ENCODE data around the gene USP17L25.
"Not testable (repeated sequence)": the region's sequence is repeated elsewhere in the genome, so short reads cannot be mapped to it uniquely, and the experiment has no call there.

USP17L25 gene, protein sequence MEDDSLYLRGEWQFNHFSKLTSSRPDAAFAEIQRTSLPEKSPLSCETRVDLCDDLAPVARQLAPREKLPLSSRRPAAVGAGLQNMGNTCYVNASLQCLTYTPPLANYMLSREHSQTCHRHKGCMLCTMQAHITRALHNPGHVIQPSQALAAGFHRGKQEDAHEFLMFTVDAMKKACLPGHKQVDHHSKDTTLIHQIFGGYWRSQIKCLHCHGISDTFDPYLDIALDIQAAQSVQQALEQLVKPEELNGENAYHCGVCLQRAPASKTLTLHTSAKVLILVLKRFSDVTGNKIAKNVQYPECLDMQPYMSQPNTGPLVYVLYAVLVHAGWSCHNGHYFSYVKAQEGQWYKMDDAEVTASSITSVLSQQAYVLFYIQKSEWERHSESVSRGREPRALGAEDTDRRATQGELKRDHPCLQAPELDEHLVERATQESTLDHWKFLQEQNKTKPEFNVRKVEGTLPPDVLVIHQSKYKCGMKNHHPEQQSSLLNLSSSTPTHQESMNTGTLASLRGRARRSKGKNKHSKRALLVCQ

GRCh38 chr4:9329611-9330010 is at the start of gene USP17L25:
USP17L25 (plus strand) TSS chr4:9329911; CDS start chr4:9329911, 0 bp downstream.
- H3F3A ChIP-seq (ENCODE audit: low read depth): not testable (repeated sequence)

DNA sequence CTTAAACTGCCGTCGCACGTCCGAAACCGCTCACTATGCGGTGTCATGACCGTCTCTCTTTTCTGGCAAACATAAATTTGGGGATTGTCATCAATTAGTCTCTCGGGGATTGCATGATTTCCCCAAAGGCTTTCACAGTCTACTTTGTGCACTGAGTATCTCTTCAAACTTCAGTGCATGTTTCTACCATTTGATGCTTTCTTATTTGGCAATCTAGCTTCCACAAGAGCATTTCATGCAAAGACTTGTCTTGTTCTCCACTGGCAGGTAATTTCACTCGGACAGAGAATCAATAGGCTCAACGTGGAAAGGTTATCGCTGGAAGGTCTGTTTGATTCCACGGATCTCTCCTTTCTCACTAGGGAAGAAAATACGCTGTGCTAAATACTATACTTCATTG is 5.5 kb upstream of the USP17L25 start:
- not testable (repeated sequence) for H3K4me1 ChIP-seq (ENCODE audit: insufficient read depth, low read length, poor library complexity, severe bottlenecking); H3K9ac ChIP-seq (ENCODE audit: low read depth, low read length, poor library complexity, severe bottlenecking); H3K4me2 ChIP-seq (ENCODE audit: low read depth, low read length, poor library complexity, severe bottlenecking); H3K36me3 ChIP-seq (ENCODE audit: insufficient read depth, low read length); H3K9me3 ChIP-seq (ENCODE audit: insufficient read depth, low read depth, low read length); H3K27me3 ChIP-seq (ENCODE audit: insufficient read depth, low read length, poor library complexity, severe bottlenecking); H3F3A ChIP-seq (ENCODE audit: low read depth); H3K4me3 ChIP-seq (ENCODE audit: low read length, poor library complexity, severe bottlenecking); H2AFZ ChIP-seq (ENCODE audit: low read length); H4K20me1 ChIP-seq (ENCODE audit: insufficient read depth, low read length, poor library complexity, severe bottlenecking); H3K9me2 ChIP-seq (replicated peaks; ENCODE audit: low read depth, low read length); H3K79me2 ChIP-seq (ENCODE audit: insufficient read depth, low read length)

More at GRCh38 chr4:9329611-9330010, at the start of gene USP17L25:
- H3K9me3 ChIP-seq (ENCODE audit: insufficient read depth, low read depth, low read length); H3K9me2 ChIP-seq (replicated peaks; ENCODE audit: low read depth, low read length); H3K79me2 ChIP-seq (ENCODE audit: insufficient read depth, low read length); H3K27me3 ChIP-seq (ENCODE audit: insufficient read depth, low read length, poor library complexity, severe bottlenecking); H4K20me1 ChIP-seq (ENCODE audit: insufficient read depth, low read length, poor library complexity, severe bottlenecking); H3K4me1 ChIP-seq (ENCODE audit: insufficient read depth, low read length, poor library complexity, severe bottlenecking); H3K4me3 ChIP-seq (ENCODE audit: low read length, poor library complexity, severe bottlenecking); H2AFZ ChIP-seq (ENCODE audit: low read length); H3K9ac ChIP-seq (ENCODE audit: low read depth, low read length, poor library complexity, severe bottlenecking); H3K36me3 ChIP-seq (ENCODE audit: insufficient read depth, low read length); H3K4me2 ChIP-seq (ENCODE audit: low read depth, low read length, poor library complexity, severe bottlenecking): not testable (repeated sequence)

GRCh38 chr4:9324865-9325264 is 4.8 kb upstream of the USP17L25 start, which contains the start of gene USP17L24:
USP17L24 (plus strand) TSS chr4:9325165; CDS start chr4:9325165, 0 bp downstream.
- H3K9ac ChIP-seq (ENCODE audit: low read depth, low read length, poor library complexity, severe bottlenecking); H3K27me3 ChIP-seq (ENCODE audit: insufficient read depth, low read length, poor library complexity, severe bottlenecking); H2AFZ ChIP-seq (ENCODE audit: low read length); H3F3A ChIP-seq (ENCODE audit: low read depth); H3K79me2 ChIP-seq (ENCODE audit: insufficient read depth, low read length); H3K4me3 ChIP-seq (ENCODE audit: low read length, poor library complexity, severe bottlenecking); H3K4me2 ChIP-seq (ENCODE audit: low read depth, low read length, poor library complexity, severe bottlenecking); H3K4me1 ChIP-seq (ENCODE audit: insufficient read depth, low read length, poor library complexity, severe bottlenecking); H3K9me2 ChIP-seq (replicated peaks; ENCODE audit: low read depth, low read length); H3K36me3 ChIP-seq (ENCODE audit: insufficient read depth, low read length); H4K20me1 ChIP-seq (ENCODE audit: insufficient read depth, low read length, poor library complexity, severe bottlenecking); H3K9me3 ChIP-seq (ENCODE audit: insufficient read depth, low read depth, low read length): not testable (repeated sequence)

DNA sequence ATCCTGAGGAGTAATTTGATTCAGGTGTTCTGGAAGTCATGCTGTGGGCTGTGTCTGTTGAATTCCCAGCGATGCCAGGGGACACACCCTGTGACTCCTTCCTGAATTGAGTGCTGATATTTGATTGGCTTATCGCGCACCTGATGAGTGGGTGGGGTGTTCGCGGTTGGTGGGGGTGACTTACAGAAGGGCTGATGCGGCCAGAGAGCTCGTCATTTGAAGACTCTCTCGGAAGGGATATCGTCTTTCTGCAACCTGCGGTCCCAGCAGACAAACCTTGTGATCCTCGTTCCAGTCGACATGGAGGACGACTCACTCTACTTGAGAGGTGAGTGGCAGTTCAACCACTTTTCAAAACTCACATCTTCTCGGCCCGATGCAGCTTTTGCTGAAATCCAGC is 4.6 kb downstream of the USP17L25 start, which contains the start of gene USP17L26:
TSS of gene USP17L26 (plus strand) at position 301 of the 400 bp plus-strand sequence. CDS start at position 301, 0 bp downstream.
- not testable (repeated sequence) for H3K4me3 ChIP-seq (ENCODE audit: low read length, poor library complexity, severe bottlenecking); H3K27me3 ChIP-seq (ENCODE audit: insufficient read depth, low read length, poor library complexity, severe bottlenecking); H3K4me2 ChIP-seq (ENCODE audit: low read depth, low read length, poor library complexity, severe bottlenecking); H3K79me2 ChIP-seq (ENCODE audit: insufficient read depth, low read length); H2AFZ ChIP-seq (ENCODE audit: low read length); H3K36me3 ChIP-seq (ENCODE audit: insufficient read depth, low read length); H3F3A ChIP-seq (ENCODE audit: low read depth); H3K9ac ChIP-seq (ENCODE audit: low read depth, low read length, poor library complexity, severe bottlenecking); H3K9me2 ChIP-seq (replicated peaks; ENCODE audit: low read depth, low read length); H4K20me1 ChIP-seq (ENCODE audit: insufficient read depth, low read length, poor library complexity, severe bottlenecking); H3K9me3 ChIP-seq (ENCODE audit: insufficient read depth, low read depth, low read length); H3K4me1 ChIP-seq (ENCODE audit: insufficient read depth, low read length, poor library complexity, severe bottlenecking)

GRCh38 chr4:9339103-9339502 is 9.4 kb downstream of the USP17L25 start, which contains the start of gene USP17L5:
USP17L5 (plus strand) TSS chr4:9339403; CDS start chr4:9339403, 0 bp downstream.
- not testable (repeated sequence) for H3K4me2 ChIP-seq (ENCODE audit: low read depth, low read length, poor library complexity, severe bottlenecking); H2AFZ ChIP-seq (ENCODE audit: low read length); H3K27me3 ChIP-seq (ENCODE audit: insufficient read depth, low read length, poor library complexity, severe bottlenecking); H3K9ac ChIP-seq (ENCODE audit: low read depth, low read length, poor library complexity, severe bottlenecking); H3F3A ChIP-seq (ENCODE audit: low read depth); H4K20me1 ChIP-seq (ENCODE audit: insufficient read depth, low read length, poor library complexity, severe bottlenecking); H3K9me3 ChIP-seq (ENCODE audit: insufficient read depth, low read depth, low read length); H3K9me2 ChIP-seq (replicated peaks; ENCODE audit: low read depth, low read length); H3K79me2 ChIP-seq (ENCODE audit: insufficient read depth, low read length); H3K4me1 ChIP-seq (ENCODE audit: insufficient read depth, low read length, poor library complexity, severe bottlenecking); H3K4me3 ChIP-seq (ENCODE audit: low read length, poor library complexity, severe bottlenecking); H3K36me3 ChIP-seq (ENCODE audit: insufficient read depth, low read length)

DNA sequence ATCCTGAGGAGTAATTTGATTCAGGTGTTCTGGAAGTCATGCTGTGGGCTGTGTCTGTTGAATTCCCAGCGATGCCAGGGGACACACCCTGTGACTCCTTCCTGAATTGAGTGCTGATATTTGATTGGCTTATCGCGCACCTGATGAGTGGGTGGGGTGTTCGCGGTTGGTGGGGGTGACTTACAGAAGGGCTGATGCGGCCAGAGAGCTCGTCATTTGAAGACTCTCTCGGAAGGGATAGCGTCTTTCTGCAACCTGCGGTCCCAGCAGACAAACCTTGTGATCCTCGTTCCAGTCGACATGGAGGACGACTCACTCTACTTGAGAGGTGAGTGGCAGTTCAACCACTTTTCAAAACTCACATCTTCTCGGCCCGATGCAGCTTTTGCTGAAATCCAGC is 14.1 kb downstream of the USP17L25 start, which contains the start of gene USP17L27:
TSS of gene USP17L27 (plus strand) at position 301 of the 400 bp plus-strand sequence. CDS start at position 301, 0 bp downstream.
- not testable (repeated sequence) for H3F3A ChIP-seq (ENCODE audit: low read depth); H3K4me2 ChIP-seq (ENCODE audit: low read depth, low read length, poor library complexity, severe bottlenecking); H3K4me1 ChIP-seq (ENCODE audit: insufficient read depth, low read length, poor library complexity, severe bottlenecking); H3K36me3 ChIP-seq (ENCODE audit: insufficient read depth, low read length); H3K27me3 ChIP-seq (ENCODE audit: insufficient read depth, low read length, poor library complexity, severe bottlenecking); H3K79me2 ChIP-seq (ENCODE audit: insufficient read depth, low read length); H3K9me3 ChIP-seq (ENCODE audit: insufficient read depth, low read depth, low read length); H4K20me1 ChIP-seq (ENCODE audit: insufficient read depth, low read length, poor library complexity, severe bottlenecking); H3K4me3 ChIP-seq (ENCODE audit: low read length, poor library complexity, severe bottlenecking); H2AFZ ChIP-seq (ENCODE audit: low read length); H3K9ac ChIP-seq (ENCODE audit: low read depth, low read length, poor library complexity, severe bottlenecking); H3K9me2 ChIP-seq (replicated peaks; ENCODE audit: low read depth, low read length)

DNA sequence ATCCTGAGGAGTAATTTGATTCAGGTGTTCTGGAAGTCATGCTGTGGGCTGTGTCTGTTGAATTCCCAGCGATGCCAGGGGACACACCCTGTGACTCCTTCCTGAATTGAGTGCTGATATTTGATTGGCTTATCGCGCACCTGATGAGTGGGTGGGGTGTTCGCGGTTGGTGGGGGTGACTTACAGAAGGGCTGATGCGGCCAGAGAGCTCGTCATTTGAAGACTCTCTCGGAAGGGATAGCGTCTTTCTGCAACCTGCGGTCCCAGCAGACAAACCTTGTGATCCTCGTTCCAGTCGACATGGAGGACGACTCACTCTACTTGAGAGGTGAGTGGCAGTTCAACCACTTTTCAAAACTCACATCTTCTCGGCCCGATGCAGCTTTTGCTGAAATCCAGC is 18.9 kb downstream of the USP17L25 start, which contains the start of gene USP17L28:
TSS of gene USP17L28 (plus strand) at position 301 of the 400 bp plus-strand sequence. CDS start at position 301, 0 bp downstream.
- not testable (repeated sequence) for H3K9me3 ChIP-seq (ENCODE audit: insufficient read depth, low read depth, low read length); H3K9me2 ChIP-seq (replicated peaks; ENCODE audit: low read depth, low read length); H3K79me2 ChIP-seq (ENCODE audit: insufficient read depth, low read length); H3K4me1 ChIP-seq (ENCODE audit: insufficient read depth, low read length, poor library complexity, severe bottlenecking); H3K4me2 ChIP-seq (ENCODE audit: low read depth, low read length, poor library complexity, severe bottlenecking); H3K4me3 ChIP-seq (ENCODE audit: low read length, poor library complexity, severe bottlenecking); H3K9ac ChIP-seq (ENCODE audit: low read depth, low read length, poor library complexity, severe bottlenecking); H4K20me1 ChIP-seq (ENCODE audit: insufficient read depth, low read length, poor library complexity, severe bottlenecking); H2AFZ ChIP-seq (ENCODE audit: low read length); H3F3A ChIP-seq (ENCODE audit: low read depth); H3K36me3 ChIP-seq (ENCODE audit: insufficient read depth, low read length); H3K27me3 ChIP-seq (ENCODE audit: insufficient read depth, low read length, poor library complexity, severe bottlenecking)

All from Loucy (cell line).